ENCODE measurements around the gene SPIN1. TPM values are rescaled to one million over a fixed set of nuclear protein-coding genes. Genes with fewer than 3 reads are reported as not detected.

Gene SPIN1
- total RNA-seq, 2 experiments from 2014 or later = 37.7 to 39.0 TPM

GRCh38 chr9:88477300-88477751 lies 89.1 kb downstream of the SPIN1 start:
- no peak overlapping the region for H3K27ac Mint-ChIP-seq
- no peak for DNase-seq
- peaks cover 14% of the 10 kb centered on the region for H3K4me1 Mint-ChIP-seq
- H3K4me3 Mint-ChIP-seq = no peak overlapping the region
- peaks cover 2% of the 10 kb centered on the region for H3K36me3 Mint-ChIP-seq
- H3K27me3 Mint-ChIP-seq = no peaks in the 10 kb centered on the region
- no peaks in the 10 kb centered on the region for H3K9me3 Mint-ChIP-seq

GRCh38 chr9:88478246-88478645 lies 90.0 kb downstream of the SPIN1 start:
- Mint-ChIP-seq H3K4me3 (no peak overlapping the region), H3K27me3 (no peaks in the 10 kb centered on the region), H3K9me3 (no peaks in the 10 kb centered on the region), H3K36me3 (peaks cover 2% of the 10 kb centered on the region), H3K4me1 (peaks cover 14% of the 10 kb centered on the region), H3K27ac (no peak overlapping the region)
- no peak for DNase-seq

- no peak for DNase-seq
- Mint-ChIP-seq H3K36me3 (peaks cover 4% of the 10 kb centered on the region), H3K27ac (no peak overlapping the region), H3K27me3 (no peaks in the 10 kb centered on the region), H3K9me3 (no peaks in the 10 kb centered on the region), H3K4me1 (peaks cover 11% of the 10 kb centered on the region), H3K4me3 (no peak overlapping the region)
Observed at GRCh38 chr9:88481933-88482332, 93.7 kb downstream of the SPIN1 start.

- no peaks in the 10 kb centered on the region for H3K27me3 Mint-ChIP-seq
- DNase-seq = no peak
- H3K4me1 Mint-ChIP-seq = no peaks in the 10 kb centered on the region
- no peaks in the 10 kb centered on the region for H3K9me3 Mint-ChIP-seq
- no peak overlapping the region for H3K4me3 Mint-ChIP-seq
- no peak overlapping the region for H3K27ac Mint-ChIP-seq
- peaks cover 4% of the 10 kb centered on the region for H3K36me3 Mint-ChIP-seq
Observed at GRCh38 chr9:88488166-88488565, 99.9 kb downstream of the SPIN1 start.

- no peaks in the 10 kb centered on the region for H3K4me1 Mint-ChIP-seq
- no peak for DNase-seq
- H3K9me3 Mint-ChIP-seq = no peaks in the 10 kb centered on the region
- H3K36me3 Mint-ChIP-seq = no peaks in the 10 kb centered on the region
- no peak overlapping the region for H3K27ac Mint-ChIP-seq
- no peak overlapping the region for H3K4me3 Mint-ChIP-seq
- no peaks in the 10 kb centered on the region for H3K27me3 Mint-ChIP-seq
Observed at GRCh38 chr9:88494983-88495721, 106.9 kb downstream of the SPIN1 start.

GRCh38 chr9:88497224-88497623 lies 109.0 kb downstream of the SPIN1 start:
- Mint-ChIP-seq H3K27me3 (no peaks in the 10 kb centered on the region), H3K4me3 (no peak overlapping the region), H3K9me3 (no peaks in the 10 kb centered on the region), H3K27ac (no peak overlapping the region), H3K4me1 (no peaks in the 10 kb centered on the region), H3K36me3 (no peaks in the 10 kb centered on the region)
- no peak for DNase-seq

GRCh38 chr9:88498880-88499279 lies 110.6 kb downstream of the SPIN1 start:
- Mint-ChIP-seq H3K27ac (no peak overlapping the region), H3K4me3 (no peak overlapping the region)

GRCh38 chr9:88501086-88501485 lies 112.8 kb downstream of the SPIN1 start:
- no peak for DNase-seq
- no peaks in the 10 kb centered on the region for H3K4me1 Mint-ChIP-seq
- H3K4me3 Mint-ChIP-seq = no peak overlapping the region
- peaks cover 4% of the 10 kb centered on the region for H3K27me3 Mint-ChIP-seq
- no peaks in the 10 kb centered on the region for H3K9me3 Mint-ChIP-seq
- no peak overlapping the region for H3K27ac Mint-ChIP-seq
- no peaks in the 10 kb centered on the region for H3K36me3 Mint-ChIP-seq

More at GRCh38 chr9:88498880-88499279, 110.6 kb downstream of the SPIN1 start:
- H3K27me3 Mint-ChIP-seq = no peaks in the 10 kb centered on the region
- H3K36me3 Mint-ChIP-seq = no peaks in the 10 kb centered on the region
- no peak for DNase-seq
- no peaks in the 10 kb centered on the region for H3K4me1 Mint-ChIP-seq
- H3K9me3 Mint-ChIP-seq = no peaks in the 10 kb centered on the region

GRCh38 chr9:88502552-88503034 lies 114.3 kb downstream of the SPIN1 start:
- no peak overlapping the region for H3K4me3 Mint-ChIP-seq
- no peak overlapping the region for H3K27ac Mint-ChIP-seq
- no peak for DNase-seq
- peaks cover 4% of the 10 kb centered on the region for H3K27me3 Mint-ChIP-seq
- H3K9me3 Mint-ChIP-seq = no peaks in the 10 kb centered on the region
- no peaks in the 10 kb centered on the region for H3K36me3 Mint-ChIP-seq
- H3K4me1 Mint-ChIP-seq = no peaks in the 10 kb centered on the region

- no peak overlapping the region for H3K4me3 Mint-ChIP-seq
- no peak for DNase-seq
- no peaks in the 10 kb centered on the region for H3K36me3 Mint-ChIP-seq
- H3K4me1 Mint-ChIP-seq = no peaks in the 10 kb centered on the region
- no peaks in the 10 kb centered on the region for H3K9me3 Mint-ChIP-seq
- no peak overlapping the region for H3K27ac Mint-ChIP-seq
- peaks cover 4% of the 10 kb centered on the region for H3K27me3 Mint-ChIP-seq
Observed at GRCh38 chr9:88503081-88503844, 115.0 kb downstream of the SPIN1 start.

- DNase-seq = no peak
- Mint-ChIP-seq H3K27ac (no peak overlapping the region), H3K4me1 (no peaks in the 10 kb centered on the region), H3K9me3 (no peaks in the 10 kb centered on the region), H3K4me3 (no peak overlapping the region), H3K36me3 (no peaks in the 10 kb centered on the region), H3K27me3 (peaks cover 6% of the 10 kb centered on the region)
Observed at GRCh38 chr9:88503845-88504764, 115.9 kb downstream of the SPIN1 start.

- no peak overlapping the region for H3K4me3 Mint-ChIP-seq
Observed at GRCh38 chr9:88508326-88508725, 120.1 kb downstream of the SPIN1 start.

GRCh38 chr9:88511906-88512305 lies 123.7 kb downstream of the SPIN1 start:
- no peaks in the 10 kb centered on the region for H3K4me1 Mint-ChIP-seq
- peaks cover 3% of the 10 kb centered on the region for H3K27me3 Mint-ChIP-seq
- H3K27ac Mint-ChIP-seq = no peak overlapping the region
- H3K36me3 Mint-ChIP-seq = no peaks in the 10 kb centered on the region
- peaks cover 2% of the 10 kb centered on the region for H3K9me3 Mint-ChIP-seq
- DNase-seq = no peak
- no peak overlapping the region for H3K4me3 Mint-ChIP-seq

More at GRCh38 chr9:88508326-88508725, 120.1 kb downstream of the SPIN1 start:
- Mint-ChIP-seq H3K4me1 (no peaks in the 10 kb centered on the region), H3K27ac (no peak overlapping the region), H3K9me3 (no peaks in the 10 kb centered on the region), H3K36me3 (no peaks in the 10 kb centered on the region), H3K27me3 (peaks cover 6% of the 10 kb centered on the region)
- DNase-seq = no peak

GRCh38 chr9:88514247-88514646 lies 126.0 kb downstream of the SPIN1 start:
- no peak for DNase-seq
- H3K4me3 Mint-ChIP-seq = no peak overlapping the region
- H3K36me3 Mint-ChIP-seq = peaks cover 2% of the 10 kb centered on the region
- peaks cover 2% of the 10 kb centered on the region for H3K9me3 Mint-ChIP-seq
- no peaks in the 10 kb centered on the region for H3K4me1 Mint-ChIP-seq
- no peak overlapping the region for H3K27ac Mint-ChIP-seq
- no peaks in the 10 kb centered on the region for H3K27me3 Mint-ChIP-seq

- no peaks in the 10 kb centered on the region for H3K9me3 Mint-ChIP-seq
- H3K4me3 Mint-ChIP-seq = no peak overlapping the region
- peaks cover 2% of the 10 kb centered on the region for H3K36me3 Mint-ChIP-seq
- no peaks in the 10 kb centered on the region for H3K4me1 Mint-ChIP-seq
- DNase-seq = no peak
- no peak overlapping the region for H3K27ac Mint-ChIP-seq
- peaks cover 15% of the 10 kb centered on the region for H3K27me3 Mint-ChIP-seq
Observed at GRCh38 chr9:88521308-88521707, 133.1 kb downstream of the SPIN1 start.
